MG63 (cell line): ENCODE measurements around the gene PDS5B. TPM values are rescaled to one million over a fixed set of nuclear protein-coding genes. Genes with fewer than 3 reads are reported as not detected.

Experiments used
- total RNA-seq: library from RNA; depleted of rRNA; stranded (reverse); fragments of >200 nt; shearing (Covaris generic); gene quantifications from 2 replicates; pipeline ENCODE4 v1.2.3, GENCODE V29; 2014; ENCODE audit warnings: low replicate concordance; rRNA removed

Gene PDS5B
- total RNA-seq, 1 experiment from 2014 or later: 9.4 TPM

Other genes with a start within 250 kb of the PDS5B start
- gene N4BP2L1, start 158.3 kb upstream of the PDS5B start, total RNA-seq: 0.20 and 0.40 TPM in 2 replicates
- gene N4BP2L2, start 47.7 kb upstream of the PDS5B start, total RNA-seq: 50.9 and 54.1 TPM in 2 replicates